GM18505 (cell line): Measurements from ENCODE around the gene EBF4.
"Not testable (repeated sequence)": the region's sequence is repeated elsewhere in the genome, so short reads cannot be mapped to it uniquely, and the experiment has no call there.

Source experiments
- ATAC-seq: cut with Tn5 transposase; IDR thresholded peaks from one replicate; pipeline ENCODE4 v1.9.1; 2021; ENCODE audit not compliant: unreplicated experiment
- POLR2A ChIP-seq: IDR thresholded peaks from 4 replicates; pipeline ENCODE4 v1.6.1; 2011; ENCODE audit warnings: borderline replicate concordance; ENCODE audit not compliant: insufficient read depth, insufficient read length; ENCODE audit errors: extremely low read depth

Gene EBF4

GRCh38 chr20:2799271-2799670 is 106.7 kb downstream of the EBF4 start:
- no peak for TF ChIP-seq POLR2A
- ATAC-seq, result no peak

- no peak for ATAC-seq
- no peak for TF ChIP-seq POLR2A
These were observed 107.3 kb downstream of the EBF4 start for GRCh38 chr20:2799688-2800520.

GRCh38 chr20:2800521-2801285 is 108.1 kb downstream of the EBF4 start, which contains the start of gene CPXM1:
Gene CPXM1, minus strand, starts transcription at chr20:2800627. Its CDS starts 55 bp downstream, at chr20:2800572.
- TF ChIP-seq POLR2A, result no peak
- no peak for ATAC-seq

- ATAC-seq, result no peak
- TF ChIP-seq POLR2A, result no peak
These were observed 108.7 kb downstream of the EBF4 start for GRCh38 chr20:2801286-2801728.

GRCh38 chr20:2804041-2804828 is 111.7 kb downstream of the EBF4 start:
- no peak for TF ChIP-seq POLR2A
- ATAC-seq, result no peak

GRCh38 chr20:2804852-2805688 is 112.5 kb downstream of the EBF4 start:
- no peak for ATAC-seq
- TF ChIP-seq POLR2A, result no peak

GRCh38 chr20:2805689-2806350 is 113.2 kb downstream of the EBF4 start:
- no peak for TF ChIP-seq POLR2A
- no peak for ATAC-seq

GRCh38 chr20:2806351-2806701 is 113.7 kb downstream of the EBF4 start:
- no peak for ATAC-seq
- no peak for TF ChIP-seq POLR2A

GRCh38 chr20:2807019-2807418 is 114.4 kb downstream of the EBF4 start:
- ATAC-seq, result no peak

GRCh38 chr20:2807929-2808328 is 115.3 kb downstream of the EBF4 start:
- not testable (repeated sequence) for ATAC-seq

More at GRCh38 chr20:2807019-2807418, 114.4 kb downstream of the EBF4 start:
- TF ChIP-seq POLR2A, result no peak

GRCh38 chr20:2809690-2810089 is 117.1 kb downstream of the EBF4 start:
- no peak for ATAC-seq
- no peak for TF ChIP-seq POLR2A
